Liver (tissue), 3 donors: ENCODE data around the gene TDRD6.

Experiments used
- CTCF ChIP-seq: fragments of 150-350 bp; IDR thresholded peaks from 2 replicates; pipeline ENCODE4 v1.5.1; 2017; ENCODE audit warnings: improper control_type of control experiment, low read depth, low read length; ENCODE audit not compliant: missing input control
- GABPA ChIP-seq, 2 donors: IDR thresholded peaks in 1 of 2; conservative IDR thresholded peaks in 1 of 2; 2 replicates each; pipeline ENCODE4 v1.6.1; 2016; ENCODE audit warnings: antibody characterized with exemption in 2 of 2, mild to moderate bottlenecking in 1 of 2, moderate library complexity in 1 of 2
- MAX ChIP-seq: IDR thresholded peaks from 2 replicates; pipeline ENCODE4 v1.6.1; 2016; ENCODE audit warnings: antibody characterized with exemption
- TAF1 ChIP-seq: conservative IDR thresholded peaks from 2 replicates; pipeline ENCODE4 v1.6.1; 2016; ENCODE audit warnings: antibody characterized with exemption, mild to moderate bottlenecking
- donor health status: healthy.
- donor health status: healthy.

- no peak for TF ChIP-seq CTCF
- no peak for TF ChIP-seq TAF1
- TF ChIP-seq GABPA (IDR thresholded peaks at IDR 0.05 in 1 of 2, conservative IDR thresholded peaks at IDR 0.05 in 1 of 2): no peak
- no peak for TF ChIP-seq MAX
Observed at GRCh38 chr6:46677314-46677654, 10.4 kb upstream of the TDRD6 start.
